Epithelial cell of esophagus (primary cell): ENCODE data around the gene SSTR3.

Experiments used
- DNase-seq: peaks from one replicate; pipeline ENCODE4 v3.0.0; 2010; ENCODE audit warnings: low read depth
- H3K4me3 ChIP-seq: 2 replicates; pipeline ENCODE4 v1.5.1; 2011; ENCODE audit warnings: mild to moderate bottlenecking, low read length, control low read depth
- CTCF ChIP-seq: IDR thresholded peaks from 2 replicates; pipeline ENCODE4 v1.5.1; 2011; ENCODE audit warnings: low read depth, mild to moderate bottlenecking, low read length, control low read depth, inconsistent platforms; ENCODE audit not compliant: insufficient read depth; ENCODE audit errors: missing control alignments

Gene SSTR3

GRCh38 chr22:37213218-37213855 is 1.1 kb upstream of the SSTR3 start:
- no peak for TF ChIP-seq CTCF
- DNase-seq: no peak
- H3K4me3 ChIP-seq: no peak overlapping the region

GRCh38 chr22:37211866-37212173 is 457 bp downstream of the SSTR3 start:
- no peak for DNase-seq
- TF ChIP-seq CTCF: no peak
- no peak overlapping the region for H3K4me3 ChIP-seq

GRCh38 chr22:37211075-37211865 is 1.0 kb downstream of the SSTR3 start:
- TF ChIP-seq CTCF: no peak
- DNase-seq: no peak
- H3K4me3 ChIP-seq: no peak overlapping the region

- no peak overlapping the region for H3K4me3 ChIP-seq
- no peak for TF ChIP-seq CTCF
- no peak for DNase-seq
These were observed 2.1 kb downstream of the SSTR3 start for GRCh38 chr22:37210041-37210803.

- H3K4me3 ChIP-seq: no peak overlapping the region
- TF ChIP-seq CTCF: no peak
- DNase-seq: no peak
These were observed 3.0 kb downstream of the SSTR3 start for GRCh38 chr22:37209140-37209845.

- no peak for TF ChIP-seq CTCF
- no peak for DNase-seq
- no peak overlapping the region for H3K4me3 ChIP-seq
These were observed 3.7 kb downstream of the SSTR3 start for GRCh38 chr22:37208401-37209139.
